ENCODE results near the gene PTPN3.

PTPN3 gene

GRCh38 chr9:109421026-109421970 is 76.8 kb downstream of the PTPN3 start:
- DNase-seq, result no peak

DNA sequence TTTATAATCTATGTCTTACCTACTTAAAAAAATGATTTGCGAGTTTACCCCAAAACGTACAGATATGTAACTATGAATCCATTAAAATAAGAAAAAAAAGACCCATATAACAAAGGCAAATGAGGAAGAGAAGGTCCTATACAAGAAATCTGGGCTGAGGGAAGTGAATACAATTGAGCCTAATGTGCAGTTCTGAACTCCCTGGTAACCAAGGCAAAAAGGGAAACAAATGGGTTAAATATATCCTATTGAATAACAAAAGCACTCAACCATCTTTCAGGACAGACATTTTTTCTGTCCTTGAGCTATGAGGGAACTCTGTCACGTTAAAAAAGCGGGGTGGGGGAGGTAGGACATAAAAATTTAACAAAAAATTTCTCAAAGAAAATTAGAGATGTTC is 78.6 kb downstream of the PTPN3 start:
- DNase-seq, result no peak

GRCh38 chr9:109418827-109419226 is 79.3 kb downstream of the PTPN3 start:
- DNase-seq, result no peak

GRCh38 chr9:109417585-109418544 is 80.2 kb downstream of the PTPN3 start:
- DNase-seq, result no peak

DNA sequence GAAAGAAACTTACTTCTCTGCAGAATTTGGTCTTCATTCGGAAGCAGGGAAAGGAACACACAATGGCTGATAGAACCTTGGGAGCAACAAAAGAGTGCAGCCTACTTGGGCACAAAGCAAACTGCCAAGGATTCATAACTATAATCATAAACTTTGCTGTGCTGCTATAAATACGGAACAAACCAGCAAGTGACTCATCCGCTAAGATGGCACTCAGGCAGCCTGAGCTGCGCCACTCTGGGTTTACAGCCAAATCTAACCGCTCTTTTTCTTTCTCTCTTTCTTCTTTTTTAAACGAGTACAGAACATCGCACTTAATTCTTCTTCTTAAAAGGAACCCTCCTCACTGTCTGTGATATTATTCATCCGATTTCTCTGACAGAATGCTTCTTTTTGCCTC is 81.1 kb downstream of the PTPN3 start:
- DNase-seq, result no peak

- no peak for DNase-seq
These were observed 81.9 kb downstream of the PTPN3 start for GRCh38 chr9:109416135-109416706.

- no peak for DNase-seq
These were observed 83.9 kb downstream of the PTPN3 start for GRCh38 chr9:109414125-109414785.

DNA sequence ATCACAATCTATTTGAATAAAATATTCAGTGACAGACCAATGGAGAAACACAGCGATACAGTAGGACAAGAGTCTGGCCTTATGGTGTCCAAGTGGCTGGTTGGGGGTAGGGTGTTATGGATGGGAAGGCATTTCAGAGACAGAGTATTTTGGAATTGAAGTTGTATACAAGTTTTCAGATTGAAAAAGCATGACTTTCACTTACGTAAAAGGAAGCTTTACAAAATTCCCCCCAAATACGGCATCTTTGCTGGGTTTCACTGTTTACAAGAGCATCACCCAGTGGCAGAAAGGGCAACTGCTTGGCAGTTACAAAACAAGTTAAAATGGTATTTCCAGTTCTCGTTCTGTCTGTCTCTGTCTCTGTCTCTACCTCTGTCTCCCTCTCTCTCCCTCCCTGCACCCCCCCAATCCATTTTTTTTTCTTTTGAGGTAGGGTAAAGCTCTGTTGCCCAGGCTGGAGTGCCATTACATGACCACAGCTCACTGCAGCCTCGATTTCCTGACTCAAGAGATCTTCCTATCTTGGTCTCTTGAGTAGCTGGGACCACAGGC is 86.2 kb downstream of the PTPN3 start:
- no peak for DNase-seq

DNA sequence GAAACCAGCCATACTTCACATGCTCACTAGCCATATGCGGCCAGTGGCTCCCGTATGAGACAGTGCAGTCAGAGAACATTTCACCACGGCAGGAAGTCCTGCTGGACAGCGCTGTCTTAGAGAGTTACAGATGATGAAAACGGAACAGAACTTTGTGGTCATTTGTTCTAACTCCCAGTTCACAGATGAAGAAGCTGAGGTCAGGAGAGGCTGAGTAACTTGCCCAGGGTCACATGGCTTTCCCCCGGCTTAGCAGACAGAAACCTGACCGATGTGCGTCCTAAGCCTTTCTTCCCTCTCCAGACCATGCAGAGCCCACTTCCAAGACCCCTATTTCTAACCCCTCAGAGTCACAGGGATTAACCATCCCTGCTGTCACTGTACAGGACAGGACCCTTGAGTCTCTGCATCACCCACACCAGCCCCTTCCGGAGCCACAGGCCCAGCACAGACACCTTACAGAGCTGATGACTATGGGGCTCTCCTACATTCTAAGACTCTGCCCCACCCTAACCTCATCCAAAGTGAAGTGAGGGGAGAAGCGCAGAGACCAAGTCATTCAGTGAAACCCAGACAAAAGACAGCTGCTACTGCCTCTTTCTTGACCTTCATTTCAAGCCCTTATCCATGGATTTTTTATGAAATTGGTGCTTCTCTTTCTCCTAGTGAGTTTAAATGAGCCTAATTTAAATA is 86.9 kb downstream of the PTPN3 start:
- no peak for DNase-seq

DNA sequence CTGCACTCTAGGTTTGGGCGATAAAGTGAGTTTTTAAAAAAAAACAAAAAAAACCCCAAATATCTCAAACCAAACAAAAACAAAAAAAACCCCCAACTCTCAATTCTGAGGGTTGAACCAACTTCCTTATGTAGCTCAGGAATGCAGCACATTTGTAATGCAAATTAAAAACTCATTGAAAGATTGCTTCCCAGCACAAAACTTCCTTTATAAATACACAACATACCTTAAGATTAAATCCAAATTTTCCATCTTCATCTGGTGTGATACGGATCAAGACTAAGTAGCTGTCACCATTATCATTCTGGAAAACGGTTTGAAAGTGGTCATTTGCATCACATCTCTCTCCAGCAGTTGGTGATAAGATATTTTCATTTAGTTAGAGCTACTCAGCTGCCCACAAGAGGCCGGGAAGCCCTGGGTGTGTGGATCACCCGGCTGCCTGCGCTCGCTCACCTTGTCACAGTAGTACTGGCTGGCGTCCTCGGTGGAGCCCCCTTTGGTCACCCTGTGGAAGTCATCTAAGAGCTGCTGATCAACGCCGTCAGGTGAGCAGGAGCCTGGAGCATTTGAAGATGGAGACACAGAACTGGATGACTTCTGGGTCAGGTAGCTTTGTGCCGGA is 88.2 kb downstream of the PTPN3 start:
- no peak for DNase-seq

DNA sequence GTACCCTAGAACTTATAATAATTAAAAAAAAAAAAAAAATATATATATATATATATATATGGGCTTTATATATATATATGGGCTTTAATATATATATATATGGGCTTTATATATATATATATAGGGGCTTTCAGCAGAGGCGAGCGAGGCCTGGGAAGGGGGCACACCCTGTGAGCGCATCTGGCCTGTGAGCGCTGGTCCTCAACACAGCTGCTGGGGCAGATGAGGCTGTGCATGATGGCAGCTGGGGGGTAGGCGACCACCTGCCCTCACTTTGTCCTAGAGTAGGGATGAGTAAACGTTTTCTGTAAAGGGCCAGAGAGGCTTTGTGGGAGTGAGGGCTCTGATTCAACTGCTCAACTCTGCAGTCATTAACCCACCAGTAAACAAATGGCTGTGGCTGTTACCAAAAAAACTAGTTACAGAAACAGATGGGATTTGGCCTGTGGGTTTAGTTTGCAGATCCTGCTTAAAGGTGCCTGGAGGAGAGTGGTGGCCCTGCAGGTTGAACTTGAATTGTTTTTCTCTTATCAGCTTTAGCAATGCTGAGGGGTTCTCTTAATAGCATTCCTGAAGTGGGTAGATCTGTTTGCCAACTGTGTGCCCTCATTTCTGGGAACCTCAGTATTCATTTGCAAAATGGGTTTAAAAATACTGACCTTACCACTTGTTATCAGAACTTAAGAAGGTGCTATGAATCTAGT is 89.2 kb downstream of the PTPN3 start:
- DNase-seq, result no peak

GRCh38 chr9:109403766-109404320 is 94.3 kb downstream of the PTPN3 start:
- no peak for DNase-seq

GRCh38 chr9:109403116-109403515 is 95.0 kb downstream of the PTPN3 start:
- no peak for DNase-seq

- no peak for DNase-seq
These were observed 96.2 kb downstream of the PTPN3 start for GRCh38 chr9:109401990-109402318.

GRCh38 chr9:109401169-109401989 is 96.7 kb downstream of the PTPN3 start:
- peak; percentile 53 to 68 for DNase-seq

GRCh38 chr9:109399258-109399767 is 98.8 kb downstream of the PTPN3 start:
- no peak for DNase-seq

DNA sequence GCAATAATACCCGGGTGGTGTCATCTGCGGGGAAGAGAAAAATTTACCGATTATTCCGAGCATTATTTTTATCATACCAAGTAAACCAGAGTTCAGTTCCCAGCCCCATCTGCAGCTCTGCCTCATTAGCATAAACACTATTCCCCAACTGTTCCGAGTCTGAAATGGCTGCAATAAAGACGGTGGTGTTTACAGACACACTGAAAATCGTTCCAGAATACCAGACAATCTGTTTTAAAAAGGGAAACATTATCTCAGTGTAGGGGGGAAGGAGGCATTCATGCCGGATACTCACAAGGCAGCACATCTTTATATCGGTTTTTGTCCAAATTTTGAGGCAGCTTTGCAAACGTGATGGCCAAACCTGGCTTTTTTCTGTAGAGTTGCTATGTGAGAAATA is 106.9 kb downstream of the PTPN3 start:
- DNase-seq, result no peak

- no peak for DNase-seq
These were observed 110.3 kb downstream of the PTPN3 start for GRCh38 chr9:109387856-109388255.

DNA sequence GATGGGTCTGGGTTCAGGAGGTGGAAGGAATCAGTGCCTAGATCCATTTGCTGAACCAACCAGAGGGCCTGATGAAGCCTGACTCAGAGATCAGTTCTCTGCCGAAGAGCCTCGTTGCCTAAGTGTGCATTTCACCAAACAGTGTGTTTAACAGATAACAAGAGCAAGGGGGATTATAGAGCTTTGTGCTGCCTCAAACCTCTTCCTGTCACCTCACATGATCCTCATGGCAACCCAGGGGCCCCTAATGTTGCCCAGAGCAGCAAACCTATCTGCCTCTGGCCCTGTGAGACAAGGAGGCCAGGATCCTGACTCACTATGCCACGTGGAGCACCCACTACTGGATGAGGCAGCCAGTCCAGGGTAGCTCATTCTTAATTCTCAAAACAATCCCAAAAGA is 110.9 kb downstream of the PTPN3 start:
- no peak for DNase-seq

Data from NCI-H1930 (cell line).